ENCODE data around the gene ALPL. TPM values are rescaled to one million over a fixed set of nuclear protein-coding genes. Genes with fewer than 3 reads are reported as not detected.

ALPL gene
- total RNA-seq, 2 experiments from 2014 or later, result not detected

DNA sequence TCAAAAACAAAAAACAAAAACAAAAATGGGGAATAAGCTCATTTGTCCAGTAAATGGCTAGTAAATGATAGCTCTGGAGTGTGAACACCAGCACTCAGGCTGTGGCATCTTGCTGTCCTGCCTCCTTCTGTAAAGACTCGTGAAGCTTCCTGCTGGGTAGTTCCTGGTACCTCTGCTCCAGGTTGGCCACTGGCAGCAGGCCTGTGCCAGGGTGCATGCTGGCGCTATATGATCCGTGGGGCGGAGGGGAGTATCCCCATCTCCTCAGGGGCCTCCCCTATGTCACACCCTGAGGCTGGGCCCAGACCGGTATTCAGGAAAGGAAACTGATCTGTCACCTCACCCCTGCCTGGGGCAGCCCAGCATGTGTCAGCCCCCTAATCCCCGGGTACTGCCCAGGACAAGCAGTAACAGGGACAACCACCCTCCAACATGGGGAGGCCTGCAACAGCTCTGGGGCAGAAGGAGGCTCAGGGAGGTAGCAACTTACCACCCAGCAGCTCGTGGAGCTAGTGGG, 14.1 kb downstream of the ALPL start:
- CTCF ChIA-PET, result interaction anchor here (0.7 kb wide), 1 partner anchor 378 kb away, joined by 3 read pairs; no protein-coding TSS in a partner anchor
- POLR2A ChIA-PET, result no interaction called here

DNA sequence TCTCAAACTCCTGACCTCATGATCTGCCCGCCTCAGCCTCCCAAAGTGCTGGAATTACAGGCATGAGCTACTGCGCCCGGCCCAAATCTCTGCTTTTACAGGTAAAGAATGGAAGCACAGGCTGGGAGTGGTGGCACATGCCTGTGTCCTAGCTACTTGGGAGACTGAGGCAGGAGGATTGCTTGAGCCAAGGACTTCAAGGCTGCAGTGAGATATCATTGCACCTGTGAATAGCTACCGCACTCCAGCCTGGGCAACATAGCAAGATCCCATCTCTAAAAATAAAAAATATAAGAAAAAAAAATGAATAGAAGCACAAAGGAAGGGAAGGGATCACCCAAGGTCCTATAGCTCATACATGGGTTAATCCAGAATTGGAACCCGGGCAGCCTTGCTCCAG, 15.0 kb downstream of the ALPL start:
- POLR2A ChIA-PET, result no interaction called here
- CTCF ChIA-PET, result no interaction called here

DNA sequence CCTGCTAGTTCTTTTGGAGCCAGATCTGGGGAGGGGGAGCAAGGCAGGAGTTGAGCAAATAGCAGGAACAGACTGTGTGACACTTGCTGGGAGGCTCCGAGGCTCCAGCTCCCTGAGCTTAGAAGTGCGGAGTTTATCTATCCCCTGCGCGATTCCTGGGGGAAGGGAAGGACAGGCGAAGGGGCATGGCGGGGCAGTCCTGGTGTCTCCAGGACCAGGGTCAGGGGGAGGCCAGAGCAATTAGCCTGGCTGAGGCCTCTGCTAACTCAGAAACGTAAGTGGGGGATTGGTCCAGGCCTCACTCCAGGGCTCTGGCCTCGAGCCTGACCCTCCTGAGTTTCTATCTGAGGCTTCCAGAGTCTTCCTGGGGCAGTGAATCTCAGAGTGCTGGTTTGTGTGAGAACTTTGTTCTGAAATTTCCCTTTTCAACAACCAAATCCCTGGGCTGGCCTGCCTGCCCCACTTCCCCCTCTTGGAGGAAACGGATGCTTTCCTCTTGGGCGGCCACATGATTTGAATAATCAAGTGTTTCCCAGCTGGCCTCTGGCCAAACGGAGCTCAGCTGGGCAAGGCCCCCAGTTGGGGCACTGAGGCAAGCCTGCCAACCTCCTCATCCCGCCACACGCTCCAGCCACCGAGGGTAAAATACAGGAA, 15.6 kb downstream of the ALPL start:
- CTCF ChIA-PET, result no interaction called here

DNA sequence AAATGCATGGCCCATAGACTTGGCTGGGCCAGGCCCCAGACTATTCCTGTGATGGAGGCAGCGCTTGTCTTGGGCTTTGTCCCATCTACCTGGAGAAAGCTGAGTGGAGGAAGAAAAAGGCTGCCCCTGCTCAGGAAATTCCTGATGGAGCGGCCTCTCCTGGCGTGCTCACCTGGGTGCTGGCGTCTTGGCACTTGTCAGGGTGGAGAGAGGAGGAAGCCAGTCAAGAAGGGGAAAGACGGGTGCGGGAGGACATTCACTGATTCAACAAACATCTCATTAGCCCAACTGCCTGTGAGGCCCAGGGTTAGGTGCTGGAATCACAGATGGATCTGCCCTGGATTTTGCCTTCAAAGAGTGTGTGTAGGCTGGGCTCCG, 16.1 kb downstream of the ALPL start:
- CTCF ChIA-PET, result no interaction called here

More for the DNA sequence above, 15.6 kb downstream of the ALPL start:
- POLR2A ChIA-PET, result no interaction called here

DNA sequence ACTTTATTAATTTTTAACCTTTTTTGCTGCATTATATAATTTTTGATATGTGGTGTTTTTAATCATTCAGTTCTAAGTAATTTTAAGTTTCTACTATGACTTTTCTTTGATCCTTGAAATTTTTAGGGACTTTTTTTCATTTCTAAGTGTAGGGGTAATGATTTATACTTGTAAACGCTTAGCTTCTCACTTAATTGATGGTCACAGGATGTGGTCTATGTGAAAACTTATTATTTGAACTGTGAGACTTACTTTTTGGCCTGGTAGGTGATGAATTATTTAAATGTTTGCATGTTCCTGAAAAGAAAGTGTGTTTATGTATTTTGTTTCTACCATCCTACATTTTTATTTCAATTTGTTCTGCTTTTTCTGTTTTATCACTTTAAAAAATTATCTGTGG, 17.2 kb downstream of the ALPL start:
- CTCF ChIA-PET, result no interaction called here
- POLR2A ChIA-PET, result no interaction called here

More for the DNA sequence above, 16.1 kb downstream of the ALPL start:
- POLR2A ChIA-PET, result no interaction called here

DNA sequence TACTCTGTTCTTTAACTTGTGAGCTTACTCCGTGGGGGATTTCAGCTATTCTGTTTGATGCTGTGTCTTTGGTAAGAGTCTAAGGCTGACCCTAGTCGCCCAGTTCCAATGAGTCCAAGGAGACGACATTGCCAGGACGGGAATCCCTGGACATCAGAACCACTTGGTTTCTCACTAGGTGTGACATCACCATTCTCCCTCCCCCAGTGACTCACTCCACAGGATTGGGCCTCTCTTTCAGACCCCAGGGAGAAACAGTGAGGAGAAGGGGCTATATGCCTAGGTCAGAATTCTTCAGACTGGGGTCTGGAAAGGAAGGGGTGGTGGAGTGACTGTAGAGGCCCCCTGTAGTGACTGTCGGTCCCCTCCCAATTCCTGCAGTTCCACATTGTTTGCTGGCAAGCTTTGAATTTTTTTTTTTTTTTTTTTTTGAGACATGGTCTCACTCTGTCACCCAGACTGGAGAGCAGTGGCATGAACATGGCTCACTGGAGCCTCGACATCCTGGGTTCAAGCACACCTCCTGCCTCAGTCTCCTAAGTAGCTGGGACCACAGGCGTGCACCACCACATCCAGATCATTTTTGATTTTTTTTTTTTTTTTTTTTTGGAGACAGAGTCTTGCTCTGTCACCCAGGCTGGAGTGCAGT, 21.3 kb downstream of the ALPL start:
- ChIA-PET CTCF (no interaction called here), POLR2A (no interaction called here)

DNA sequence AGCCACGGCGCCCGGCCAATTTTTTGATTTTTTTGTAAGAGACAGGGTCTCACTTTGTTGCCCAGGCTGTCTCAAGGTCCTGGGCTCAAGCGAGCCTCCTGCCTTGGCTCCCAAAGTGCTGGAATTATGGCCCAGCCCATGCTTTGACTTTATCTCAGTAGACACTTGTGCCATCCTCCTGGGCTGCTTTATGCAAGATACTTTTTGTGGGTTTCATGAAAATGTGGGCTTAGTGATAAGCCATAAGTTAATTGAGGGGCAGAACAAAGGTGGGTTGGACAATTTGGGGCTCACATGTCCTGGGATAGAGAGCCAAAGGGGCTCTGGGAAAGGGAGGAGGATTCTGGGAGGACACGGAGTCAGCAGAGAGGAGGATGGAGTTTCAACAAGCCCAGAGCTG, 22.0 kb downstream of the ALPL start:
- CTCF ChIA-PET, result no interaction called here
- POLR2A ChIA-PET, result no interaction called here

DNA sequence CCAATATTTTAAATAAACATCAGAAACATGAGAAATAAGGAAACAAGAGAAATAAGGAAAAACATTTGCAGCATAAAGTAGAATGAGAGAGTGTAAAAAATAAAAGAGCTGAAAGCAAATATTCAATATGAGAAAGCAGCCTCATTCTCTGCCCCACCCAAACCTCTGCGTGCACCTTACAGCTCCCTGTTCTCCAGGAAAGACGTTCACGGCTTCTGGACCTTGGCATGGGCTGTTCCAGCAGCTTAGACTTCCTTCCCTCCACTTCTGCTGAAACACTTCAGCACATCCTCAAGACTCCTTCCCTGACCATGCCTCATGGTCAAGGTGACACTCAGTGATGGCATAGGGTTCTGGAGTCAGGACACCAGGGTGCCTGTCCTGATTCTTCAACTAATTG, 23.3 kb downstream of the ALPL start:
- ChIA-PET POLR2A (no interaction called here), CTCF (interaction anchor here (0.5 kb wide), 1 partner anchor 55 kb away, joined by 3 read pairs; no protein-coding TSS in a partner anchor)

DNA sequence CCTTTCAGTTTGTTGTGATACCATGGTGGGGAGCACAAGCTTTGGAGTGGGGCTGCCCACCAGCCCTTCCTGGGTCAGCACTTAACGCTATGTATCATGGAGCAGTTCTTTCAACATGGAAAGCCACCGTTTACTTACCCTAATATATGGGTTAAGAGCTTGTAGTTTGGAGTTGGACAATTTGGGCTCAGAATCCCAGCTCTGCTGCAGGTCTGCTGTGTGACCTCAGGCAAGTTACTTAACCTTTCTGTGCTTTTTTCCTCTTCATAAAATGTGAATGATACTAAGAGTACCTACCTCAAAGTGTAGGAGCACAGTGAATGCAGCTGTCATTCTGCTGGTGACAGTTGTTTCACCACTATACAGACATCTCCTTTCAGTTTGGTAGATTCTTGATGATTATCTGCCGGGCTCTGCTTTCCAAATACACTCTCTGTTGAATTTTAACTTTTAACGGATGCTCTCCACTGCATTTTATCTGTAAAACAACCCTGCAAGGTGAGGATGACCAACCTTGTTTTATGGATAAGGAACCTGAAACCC, 23.8 kb downstream of the ALPL start:
- ChIA-PET POLR2A (no interaction called here), CTCF (interaction anchor here (0.5 kb wide), 1 partner anchor 55 kb away, joined by 3 read pairs; no protein-coding TSS in a partner anchor)

DNA sequence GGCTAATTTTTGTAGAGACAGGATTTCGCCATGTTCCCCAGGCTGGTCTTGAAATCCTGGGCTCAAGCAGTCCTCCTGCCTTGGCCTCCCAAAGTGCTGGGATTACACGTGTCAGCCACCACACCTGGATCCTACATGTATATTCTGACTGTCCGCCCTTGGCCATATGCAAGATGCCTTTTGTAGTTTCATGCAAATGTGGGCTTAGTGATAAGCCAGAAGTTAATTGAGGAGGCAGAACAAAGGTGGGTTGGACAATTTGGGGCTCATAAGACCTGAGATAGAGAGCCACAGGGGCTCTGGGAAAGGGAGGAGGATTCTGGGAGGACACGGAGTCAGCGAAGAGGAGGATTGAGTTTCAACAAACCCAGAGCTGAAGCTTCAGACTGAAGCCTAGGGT, 24.9 kb downstream of the ALPL start:
- ChIA-PET CTCF (no interaction called here), POLR2A (no interaction called here)

DNA sequence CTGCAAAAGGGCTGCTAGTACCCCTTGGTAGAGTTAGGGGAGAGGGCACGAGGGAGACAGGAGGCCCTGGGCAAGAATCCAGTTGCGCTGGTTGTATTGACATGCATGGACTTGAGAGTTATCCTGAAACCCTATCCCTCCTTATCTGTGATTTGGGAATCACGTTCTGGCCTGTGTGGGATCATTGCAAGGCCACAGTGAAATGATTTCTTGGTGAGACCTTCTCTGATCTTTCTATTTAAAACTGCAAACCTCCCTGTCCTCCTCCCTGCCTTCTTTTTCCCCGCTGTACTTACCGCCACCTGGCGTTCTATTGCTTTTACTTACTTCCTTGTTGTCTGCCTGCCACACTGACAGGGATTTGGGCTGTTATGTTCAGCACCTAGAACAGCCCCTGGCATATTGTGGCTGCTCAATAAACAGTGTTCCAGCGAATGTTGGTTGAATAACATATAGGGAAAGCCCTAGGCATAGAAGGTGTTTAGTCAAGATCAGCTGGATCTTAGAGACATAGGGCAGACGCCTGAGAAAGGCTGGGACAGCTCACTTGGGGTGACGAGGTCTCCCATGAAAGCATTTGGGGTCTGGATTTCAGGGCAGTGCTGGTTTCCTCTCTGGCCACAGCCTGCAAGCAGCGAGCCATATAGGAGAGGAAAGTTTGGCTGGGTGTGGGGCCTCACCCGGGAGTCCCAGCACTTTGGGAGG, 25.6 kb downstream of the ALPL start:
- POLR2A ChIA-PET, result interaction anchor here (0.5 kb wide), 1 partner anchor 143 kb away, joined by 9 read pairs; no protein-coding TSS in a partner anchor
- CTCF ChIA-PET, result interaction anchor here (0.7 kb wide), 1 partner anchor 19 kb away, joined by 3 read pairs; no protein-coding TSS in a partner anchor

DNA sequence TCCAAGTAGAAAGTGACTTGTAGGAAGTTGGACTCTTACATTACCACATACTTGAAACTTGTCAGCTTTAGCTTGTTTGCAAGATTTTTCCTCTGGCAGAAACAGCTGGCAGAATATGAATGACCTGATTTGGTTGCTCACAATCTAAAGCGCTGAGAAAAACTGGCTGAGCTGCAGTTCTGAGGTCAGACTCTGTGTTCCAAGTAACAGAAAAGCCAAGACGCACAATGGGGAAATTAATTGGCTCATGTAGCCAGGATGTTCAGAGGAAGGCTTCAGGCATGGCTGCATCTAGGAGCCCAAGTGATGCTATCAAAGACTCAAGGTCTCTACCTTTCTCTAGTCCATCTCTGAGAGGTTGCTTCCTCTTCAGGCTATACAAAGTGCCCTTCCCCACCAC, 27.0 kb downstream of the ALPL start:
- ChIA-PET POLR2A (no interaction called here), CTCF (interaction anchor here (0.7 kb wide), 1 partner anchor 169 kb away, joined by 3 read pairs; no protein-coding TSS in a partner anchor)

DNA sequence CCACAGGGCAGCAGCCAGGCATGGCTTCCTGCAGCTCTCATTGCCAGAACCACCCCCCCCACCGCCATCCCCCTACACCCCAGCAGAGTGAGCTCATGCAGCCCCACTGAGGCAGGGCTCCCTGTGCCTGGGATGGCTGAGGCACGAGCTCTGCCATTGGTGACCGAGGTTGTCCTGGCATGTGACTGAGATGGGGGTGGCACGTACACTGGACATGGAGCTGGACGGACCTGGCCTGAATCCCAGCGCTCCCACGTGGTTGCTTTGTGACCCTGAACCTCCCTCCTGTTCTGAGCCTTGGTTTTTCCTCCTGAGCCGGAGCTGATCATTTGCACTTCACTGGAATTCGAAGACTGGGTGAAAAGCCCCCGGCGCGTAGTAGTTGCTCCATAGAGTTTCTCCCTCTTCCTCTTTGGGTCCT, 28.3 kb downstream of the ALPL start:
- POLR2A ChIA-PET, result no interaction called here
- CTCF ChIA-PET, result no interaction called here

DNA sequence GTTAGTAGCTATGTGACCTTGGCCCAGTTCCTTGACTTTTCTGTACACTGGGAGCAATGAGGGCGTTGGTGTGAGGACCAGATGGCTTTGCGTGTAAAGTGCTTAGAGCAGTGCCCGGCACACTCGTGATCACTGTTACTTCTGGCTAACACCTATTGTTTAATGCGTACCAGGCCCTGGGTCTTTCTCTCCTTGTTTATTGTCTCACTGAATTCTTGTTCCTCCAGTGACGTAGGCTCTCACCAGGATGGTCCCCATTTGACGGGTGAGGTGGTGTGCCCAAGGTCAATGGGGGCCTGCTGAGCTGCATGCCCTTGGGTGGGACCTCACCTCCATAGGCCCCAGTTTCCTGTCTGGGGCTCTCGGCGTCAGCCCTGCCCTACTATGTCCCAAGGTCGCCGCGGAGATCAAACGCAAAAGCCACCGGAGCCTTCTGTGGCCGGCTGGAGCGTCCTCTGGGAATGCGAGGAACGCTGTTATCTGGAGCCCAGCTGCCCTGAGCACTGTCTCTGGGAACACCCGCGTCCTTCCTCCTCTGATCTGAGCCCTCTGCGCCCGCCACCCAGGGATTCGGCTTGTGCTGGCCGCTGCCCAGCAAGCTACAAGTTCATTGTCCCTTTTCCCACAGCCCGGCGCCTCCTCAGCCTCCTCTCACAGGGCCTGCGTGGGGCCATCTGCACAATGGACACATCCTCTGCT, 28.9 kb downstream of the ALPL start:
- POLR2A ChIA-PET, result no interaction called here
- CTCF ChIA-PET, result no interaction called here

DNA sequence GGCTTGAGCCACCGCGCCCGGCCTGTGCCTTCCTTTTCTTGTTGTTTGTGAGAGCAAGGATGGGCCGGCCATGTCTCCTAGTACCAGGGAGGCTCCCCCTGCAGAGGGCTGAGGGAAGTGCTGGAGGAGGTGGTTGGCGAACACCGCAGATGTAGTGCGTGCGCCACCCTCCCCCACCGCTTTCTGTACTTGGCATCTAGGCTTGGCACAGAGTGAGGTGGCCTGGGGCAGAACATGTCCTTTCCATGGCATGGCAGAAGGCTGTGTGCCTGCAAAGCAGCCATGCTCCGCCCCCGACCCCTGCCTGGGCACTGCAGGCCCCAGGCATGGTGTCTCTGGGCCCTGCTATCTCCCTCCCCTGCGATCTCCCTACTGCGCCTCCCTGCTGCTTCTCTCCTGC, 30.7 kb downstream of the ALPL start:
- ChIA-PET CTCF (interaction anchor here (1.6 kb wide), 1 partner anchor 21 kb away, joined by 4 read pairs; no protein-coding TSS in a partner anchor), POLR2A (no interaction called here)

DNA sequence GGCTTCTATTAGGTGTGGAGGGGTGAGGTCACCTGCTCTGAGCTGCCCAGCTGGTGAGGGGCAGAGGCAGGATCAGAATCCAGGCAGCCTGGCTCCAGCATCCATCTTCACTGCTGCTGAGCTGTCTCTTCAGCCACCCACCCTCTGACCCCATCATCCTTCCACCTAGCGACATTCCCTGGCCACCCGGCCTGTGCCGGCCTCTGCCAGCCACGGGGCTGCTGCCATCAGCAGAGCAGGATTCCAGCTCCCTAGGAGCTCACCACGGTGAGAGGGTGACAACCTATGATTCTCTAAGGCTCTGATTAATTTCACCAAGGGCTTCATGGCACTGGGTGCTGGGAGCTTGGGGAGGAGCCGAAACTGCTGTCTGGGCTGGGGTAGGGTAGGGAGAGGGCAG, 32.1 kb downstream of the ALPL start:
- ChIA-PET POLR2A (no interaction called here), CTCF (interaction anchor here (1.6 kb wide), 1 partner anchor 23 kb away, joined by 4 read pairs; no protein-coding TSS in a partner anchor)

DNA sequence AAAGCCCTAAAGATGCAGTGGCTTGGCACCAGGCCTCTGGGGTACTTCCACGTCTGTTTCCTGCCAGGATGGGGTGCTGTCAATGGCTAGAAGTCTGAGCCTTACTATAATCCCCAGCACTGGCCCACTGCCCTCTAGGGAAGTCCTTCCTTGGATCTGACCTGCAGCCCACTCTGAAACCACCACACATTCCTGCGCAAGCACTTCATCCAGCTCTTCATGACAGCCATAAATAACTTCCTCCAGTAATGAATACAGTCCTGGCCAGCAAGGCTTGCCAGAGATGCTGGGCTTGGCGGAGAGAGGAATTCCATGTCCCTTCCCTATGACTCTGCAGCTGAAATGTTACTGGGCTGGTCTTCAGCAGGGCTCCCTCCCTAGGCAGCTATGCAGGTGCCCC, 32.6 kb downstream of the ALPL start:
- POLR2A ChIA-PET, result no interaction called here
- CTCF ChIA-PET, result no interaction called here

DNA sequence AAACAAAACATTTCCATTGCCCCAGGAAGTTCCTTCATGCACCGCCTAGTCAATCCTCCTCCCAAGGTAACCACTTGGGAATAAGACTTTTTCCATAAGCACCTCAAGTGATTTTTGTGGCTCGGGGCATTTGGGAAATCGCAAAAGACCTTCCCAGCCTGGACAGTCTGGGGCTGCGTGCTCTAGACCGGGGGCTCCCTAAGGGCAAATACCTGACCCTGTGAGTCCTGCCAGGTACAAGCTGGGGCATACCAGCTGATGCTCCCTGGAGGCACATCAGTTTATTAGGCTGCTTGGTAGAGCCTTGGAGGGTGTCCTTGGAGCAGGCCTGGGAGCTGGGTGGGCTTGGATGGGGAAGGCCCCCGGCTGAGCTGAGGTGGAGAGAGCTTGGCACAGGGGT, 34.4 kb downstream of the ALPL start:
- ChIA-PET POLR2A (no interaction called here), CTCF (no interaction called here)

DNA sequence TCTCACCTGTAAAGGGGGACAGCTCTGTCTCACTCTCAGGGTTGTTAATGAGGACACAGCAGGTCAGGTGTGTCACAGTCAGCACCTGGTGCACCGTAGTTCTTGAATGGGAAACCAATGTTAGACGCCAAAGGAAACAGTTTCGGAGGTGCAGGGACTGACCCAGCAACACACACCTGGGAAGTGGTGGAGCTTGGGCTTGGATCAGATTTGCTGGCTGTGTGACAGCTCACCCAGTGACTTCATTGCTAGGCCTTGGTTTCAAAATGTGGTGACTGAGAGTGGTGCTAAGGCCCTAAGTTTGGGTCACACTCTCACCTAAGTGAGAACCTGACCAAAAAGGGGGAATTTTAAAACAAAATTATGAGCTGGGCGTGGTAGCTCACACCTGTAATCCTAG, 34.9 kb downstream of the ALPL start:
- CTCF ChIA-PET, result no interaction called here
- POLR2A ChIA-PET, result no interaction called here

All from activated CD8-positive, alpha-beta memory T cell treated with anti-CD3 and anti-CD28 coated beads for 36 hours (primary cell).